Activated naive CD8-positive, alpha-beta T cell treated with anti-CD3 and anti-CD28 coated beads, Interleukin-2, amount 50 U/mL, for 16 hours (primary cell): ENCODE results near the gene MED14.

ENCODE experiments used
- DNase-seq: peaks from one replicate; pipeline ENCODE4 v3.0.0-alpha.2; 2020; ENCODE audit warnings: low read depth, low spot score

The MED14 gene

GRCh38 chrX:40729598-40730584 is 5.5 kb downstream of the MED14 start:
- DNase-seq = no peak

- no peak for DNase-seq
Measured at GRCh38 chrX:40727581-40728252, 7.6 kb downstream of the MED14 start.

- no peak for DNase-seq
Measured at GRCh38 chrX:40727093-40727492, 8.2 kb downstream of the MED14 start.

DNA sequence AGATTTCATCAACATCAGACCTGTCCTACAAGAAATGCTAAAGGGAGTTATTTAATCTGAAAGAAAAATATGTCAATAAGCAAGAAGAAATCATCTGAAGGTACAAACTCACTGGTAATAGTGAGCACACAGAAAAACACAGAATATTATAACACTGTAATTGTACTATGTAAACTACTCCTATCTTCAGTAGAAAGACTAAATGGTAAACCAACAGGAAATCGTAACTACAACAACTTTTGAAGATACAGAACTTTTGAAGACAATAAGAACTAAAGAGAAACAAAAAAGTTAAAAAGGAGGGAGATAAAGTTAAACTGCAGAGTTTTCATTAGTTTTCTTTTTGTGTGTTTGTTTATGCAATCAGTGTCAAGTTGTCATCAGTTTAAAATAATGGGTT is 12.4 kb downstream of the MED14 start:
- no peak for DNase-seq

GRCh38 chrX:40721489-40722106 is 13.7 kb downstream of the MED14 start:
- DNase-seq = no peak

- DNase-seq = no peak
Measured at GRCh38 chrX:40720792-40721191, 14.6 kb downstream of the MED14 start.

DNA sequence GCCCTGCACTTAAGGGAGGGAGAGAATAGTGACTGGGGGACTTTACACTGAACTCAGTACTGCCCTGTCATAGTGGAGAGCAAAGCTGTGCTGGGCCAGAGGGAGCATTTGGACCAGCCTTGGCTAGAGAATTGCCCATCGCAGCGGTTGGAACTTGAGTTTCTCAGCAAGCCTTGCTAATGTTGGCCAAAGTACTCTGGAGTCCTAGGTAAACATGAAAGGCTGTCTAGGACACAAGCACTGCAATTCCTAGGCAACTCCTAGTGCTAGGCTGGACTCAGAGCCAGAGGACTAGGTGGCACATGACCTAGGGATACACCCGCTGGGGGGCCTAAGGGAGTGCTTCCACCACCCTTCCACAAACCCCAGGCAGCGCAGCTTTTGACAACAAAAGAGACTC is 15.0 kb downstream of the MED14 start:
- DNase-seq = no peak

- DNase-seq = no peak
Measured at GRCh38 chrX:40719731-40720130, 15.6 kb downstream of the MED14 start.

DNA sequence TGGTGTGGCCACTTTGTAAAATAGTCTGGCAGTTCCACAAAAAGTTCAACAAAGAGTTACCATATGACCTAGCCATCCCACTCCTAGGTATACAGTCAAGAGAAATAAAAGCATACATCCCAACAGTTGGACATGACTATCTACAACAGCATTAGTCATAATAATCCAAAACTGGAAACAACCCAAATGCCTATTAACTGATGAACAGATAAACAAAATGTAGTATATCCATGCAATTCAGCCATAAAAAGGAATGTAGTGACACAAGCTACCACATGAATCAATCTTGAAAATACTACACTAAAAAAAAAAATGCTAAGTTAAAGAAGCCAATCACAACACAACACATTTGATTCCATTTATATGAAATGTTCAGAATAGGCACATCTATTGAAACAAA is 16.1 kb downstream of the MED14 start:
- DNase-seq = no peak

DNA sequence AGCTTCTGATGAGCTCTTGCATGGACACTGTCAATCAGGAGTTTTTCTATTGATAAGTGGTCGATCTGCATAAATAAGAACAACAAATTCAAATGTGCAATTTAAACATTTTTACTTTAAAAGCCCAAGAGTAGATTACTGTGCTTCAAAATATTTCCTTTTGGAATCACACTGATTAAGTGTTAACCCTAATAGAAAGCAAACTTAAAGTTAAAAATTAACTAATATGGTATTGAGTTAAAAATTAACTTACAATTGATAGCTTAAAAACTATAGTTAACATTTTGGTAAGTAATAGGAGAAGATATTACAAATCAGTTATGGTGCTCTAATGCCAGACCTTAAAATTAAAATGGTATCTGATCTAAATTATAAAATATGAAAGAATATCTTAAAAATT is 25.9 kb downstream of the MED14 start:
- DNase-seq = no peak

- no peak for DNase-seq
Measured at GRCh38 chrX:40705658-40706312, 29.6 kb downstream of the MED14 start.

GRCh38 chrX:40700640-40701342 is 34.6 kb downstream of the MED14 start:
- no peak for DNase-seq

DNA sequence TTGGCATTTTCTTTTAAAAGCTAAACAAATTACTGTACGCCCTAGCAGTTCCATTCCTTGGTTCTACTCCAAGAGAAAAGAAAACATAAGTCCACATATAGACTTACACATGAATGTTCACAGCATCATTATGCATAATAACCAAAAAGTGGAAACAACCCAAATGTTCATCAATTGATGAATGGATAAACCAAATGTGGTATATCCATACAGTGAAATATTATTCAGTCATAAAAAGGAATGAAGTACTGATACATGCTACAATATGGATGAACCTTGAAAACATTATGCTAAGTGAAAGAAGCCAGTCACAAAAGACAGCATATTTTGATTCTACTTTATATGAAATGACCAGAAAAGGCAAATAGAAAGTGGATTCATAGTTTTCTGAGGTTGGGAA is 36.5 kb downstream of the MED14 start:
- DNase-seq = no peak

GRCh38 chrX:40694802-40695201 is 40.5 kb downstream of the MED14 start:
- DNase-seq = no peak

DNA sequence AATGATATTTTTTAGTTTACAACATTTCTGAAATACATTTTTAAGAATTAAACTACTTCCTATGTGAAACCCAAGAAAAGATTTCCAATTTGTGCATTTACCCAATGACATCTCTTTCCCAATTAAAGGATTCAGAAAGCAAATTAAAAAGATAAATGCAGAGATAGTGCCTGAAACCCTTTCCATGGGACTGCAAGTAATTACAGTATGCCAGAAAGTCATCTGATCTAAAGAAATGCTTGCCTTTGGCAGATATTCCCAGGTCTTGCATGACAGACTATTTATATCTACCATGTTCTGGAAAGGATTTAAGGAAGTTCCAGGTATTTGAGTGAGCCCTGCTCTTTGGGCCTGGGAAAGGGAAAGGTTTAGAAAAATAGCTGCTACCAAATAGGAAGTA is 46.4 kb downstream of the MED14 start:
- DNase-seq = no peak

DNA sequence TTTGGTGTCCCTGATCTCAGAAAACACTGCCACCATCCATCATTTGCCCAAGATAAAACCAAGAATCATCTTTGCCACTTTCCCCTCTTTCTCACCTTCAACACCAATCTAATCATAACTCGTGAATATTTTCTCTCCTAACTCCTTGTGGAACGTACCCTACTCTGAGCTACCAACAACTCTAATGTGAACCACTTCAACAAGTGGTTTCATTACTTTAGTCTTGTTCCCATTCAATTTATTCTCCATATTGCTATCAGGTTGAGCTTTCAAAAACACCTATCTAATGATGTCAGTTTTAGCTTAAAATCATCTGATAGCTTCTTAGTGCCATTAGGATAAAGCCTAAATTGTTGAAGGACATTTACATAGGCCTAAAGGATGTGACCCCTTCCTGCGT is 48.2 kb downstream of the MED14 start:
- no peak for DNase-seq

GRCh38 chrX:40685362-40685918 is 49.9 kb downstream of the MED14 start:
- DNase-seq = no peak

DNA sequence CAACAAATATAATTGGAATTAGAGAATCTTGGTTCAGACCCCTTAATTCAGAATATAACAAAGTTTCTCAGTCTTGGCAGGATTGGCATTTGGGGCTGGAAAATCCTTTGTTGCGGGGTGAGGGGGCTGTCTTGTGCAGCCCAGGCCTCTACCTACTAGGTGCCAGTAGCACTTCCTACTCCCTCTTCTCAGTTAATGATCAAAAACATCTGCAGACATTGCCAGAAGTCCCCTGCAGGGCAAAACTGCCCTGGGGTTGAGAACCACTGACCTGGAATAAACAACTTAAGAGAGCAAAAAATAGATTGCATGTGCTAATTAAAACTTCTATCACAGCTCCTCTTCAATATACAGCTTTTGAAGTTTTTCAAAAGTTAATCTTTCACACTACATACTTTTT is 51.2 kb downstream of the MED14 start:
- DNase-seq = no peak

DNA sequence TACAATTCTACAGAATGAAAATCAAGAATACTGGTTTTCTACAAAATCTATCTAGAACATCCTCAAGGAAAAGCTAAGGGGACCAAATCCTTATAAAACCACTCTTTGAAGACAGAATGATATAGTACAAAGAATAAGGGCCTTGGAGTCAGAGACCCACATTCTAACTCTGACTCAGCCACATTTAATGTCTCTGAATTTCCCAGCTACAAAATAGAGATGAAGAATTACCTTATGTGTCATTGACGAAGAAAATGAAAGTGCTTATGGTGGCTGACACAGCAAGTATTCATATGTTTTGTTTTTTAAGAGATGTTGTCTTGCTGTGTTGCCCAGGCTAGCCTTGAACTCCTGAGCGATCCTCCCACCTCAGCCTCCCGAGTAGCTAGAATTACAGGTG is 52.1 kb downstream of the MED14 start:
- DNase-seq = no peak

GRCh38 chrX:40671126-40671525 is 64.2 kb downstream of the MED14 start:
- no peak for DNase-seq
